ENCODE data around the gene ZSCAN18. TPM values are rescaled to one million over a fixed set of nuclear protein-coding genes. Genes with fewer than 3 reads are reported as not detected.

The ZSCAN18 gene
- total RNA-seq, 4 donors from 2014 or later = 51.5 to 138 (median 121) TPM

DNA sequence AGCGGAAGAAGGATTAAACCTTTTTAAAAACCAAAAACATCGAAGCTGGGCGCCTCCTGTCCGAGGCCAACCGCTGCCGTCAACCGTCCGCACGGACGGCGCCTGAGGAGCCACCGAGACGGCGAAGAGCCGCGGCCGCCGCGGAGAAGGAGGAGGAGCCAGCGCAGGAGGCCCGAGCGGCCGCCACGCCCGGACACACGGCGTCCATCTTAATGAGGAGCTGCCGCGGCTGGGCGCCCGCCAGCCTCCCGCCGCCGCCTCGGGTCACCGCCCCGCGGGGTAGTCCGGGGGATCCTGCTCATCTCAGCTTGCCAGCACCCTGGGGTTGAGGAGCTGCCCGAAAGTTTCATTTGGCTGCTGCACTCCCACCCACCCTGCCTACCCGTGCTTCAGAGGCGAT is 53.6 kb downstream of the ZSCAN18 start:
- no peak for TF ChIP-seq POLR2A (IDR thresholded peaks at IDR 0.05)
- TF ChIP-seq, protein P1, sequence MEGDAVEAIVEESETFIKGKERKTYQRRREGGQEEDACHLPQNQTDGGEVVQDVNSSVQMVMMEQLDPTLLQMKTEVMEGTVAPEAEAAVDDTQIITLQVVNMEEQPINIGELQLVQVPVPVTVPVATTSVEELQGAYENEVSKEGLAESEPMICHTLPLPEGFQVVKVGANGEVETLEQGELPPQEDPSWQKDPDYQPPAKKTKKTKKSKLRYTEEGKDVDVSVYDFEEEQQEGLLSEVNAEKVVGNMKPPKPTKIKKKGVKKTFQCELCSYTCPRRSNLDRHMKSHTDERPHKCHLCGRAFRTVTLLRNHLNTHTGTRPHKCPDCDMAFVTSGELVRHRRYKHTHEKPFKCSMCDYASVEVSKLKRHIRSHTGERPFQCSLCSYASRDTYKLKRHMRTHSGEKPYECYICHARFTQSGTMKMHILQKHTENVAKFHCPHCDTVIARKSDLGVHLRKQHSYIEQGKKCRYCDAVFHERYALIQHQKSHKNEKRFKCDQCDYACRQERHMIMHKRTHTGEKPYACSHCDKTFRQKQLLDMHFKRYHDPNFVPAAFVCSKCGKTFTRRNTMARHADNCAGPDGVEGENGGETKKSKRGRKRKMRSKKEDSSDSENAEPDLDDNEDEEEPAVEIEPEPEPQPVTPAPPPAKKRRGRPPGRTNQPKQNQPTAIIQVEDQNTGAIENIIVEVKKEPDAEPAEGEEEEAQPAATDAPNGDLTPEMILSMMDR (IDR thresholded peaks at IDR 0.05) = no peak
- no peaks in the 10 kb centered on the region for H3K4me1 ChIP-seq
- no peak overlapping the region for H3K27ac ChIP-seq
- peaks cover 0 to 31% of the 10 kb centered on the region in 2 donors for H3K9me3 ChIP-seq
- no peak for DNase-seq
- no peak overlapping the region for H3K4me3 ChIP-seq
- H3K27me3 ChIP-seq = no peaks in the 10 kb centered on the region
- no peaks in the 10 kb centered on the region for H3K36me3 ChIP-seq
- intact Hi-C loops (cut with DNase I; ENCODE audit: low total_unique reads) = no loop called here

DNA sequence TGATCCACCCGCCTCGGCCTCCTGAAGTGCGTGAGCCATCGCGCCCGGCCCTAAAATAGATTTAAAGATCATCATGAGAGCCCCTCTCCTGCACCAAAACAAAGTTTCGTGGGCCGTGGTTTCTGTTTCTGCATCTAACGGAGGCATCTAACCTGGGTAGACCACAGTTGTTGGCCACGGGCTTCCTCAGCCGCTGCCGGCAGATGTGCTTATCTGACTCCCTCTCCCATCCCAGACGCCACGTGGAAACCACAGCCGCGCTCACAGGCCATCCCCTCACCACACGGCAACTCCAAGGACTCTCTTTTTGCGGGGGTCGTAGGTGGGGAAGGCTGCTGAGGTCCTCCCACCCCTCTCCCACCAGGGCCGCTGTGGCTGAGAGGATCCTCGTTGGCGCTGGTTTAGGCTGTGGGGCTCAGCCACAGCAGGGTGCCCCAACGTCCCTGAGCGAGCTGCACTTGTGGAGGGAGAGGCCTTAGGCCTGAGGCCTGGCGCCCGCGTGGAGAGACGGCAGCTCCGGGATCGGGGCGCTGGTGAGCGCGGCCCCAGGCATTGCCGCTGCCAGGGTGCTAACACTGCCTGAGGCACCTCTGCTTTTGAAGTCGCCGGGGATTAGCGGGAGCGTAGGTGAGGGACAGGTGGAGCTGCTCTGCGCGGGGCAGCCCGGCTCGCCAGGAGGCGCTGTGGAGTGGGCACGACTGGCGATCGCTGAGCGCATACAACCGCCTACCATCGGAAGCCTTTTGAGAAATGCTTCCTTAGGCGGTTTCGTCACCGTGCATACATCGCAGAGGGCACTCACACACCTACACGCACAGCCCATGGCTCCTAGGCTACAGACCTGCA is 55.3 kb downstream of the ZSCAN18 start:
- Histone ChIP-seq H3K4me3 (no peak overlapping the region), H3K27me3 (no peaks in the 10 kb centered on the region), H3K9me3 (peaks cover 0 to 16% of the 10 kb centered on the region in 2 donors), H3K36me3 (no peaks in the 10 kb centered on the region), H3K4me1 (no peaks in the 10 kb centered on the region), H3K27ac (no peak overlapping the region)
- no peak for TF ChIP-seq POLR2A (IDR thresholded peaks at IDR 0.05)
- TF ChIP-seq, protein P1 (IDR thresholded peaks at IDR 0.05) = no peak
- no peak for DNase-seq
- intact Hi-C loops (cut with DNase I; ENCODE audit: low total_unique reads) = no loop called here

DNA sequence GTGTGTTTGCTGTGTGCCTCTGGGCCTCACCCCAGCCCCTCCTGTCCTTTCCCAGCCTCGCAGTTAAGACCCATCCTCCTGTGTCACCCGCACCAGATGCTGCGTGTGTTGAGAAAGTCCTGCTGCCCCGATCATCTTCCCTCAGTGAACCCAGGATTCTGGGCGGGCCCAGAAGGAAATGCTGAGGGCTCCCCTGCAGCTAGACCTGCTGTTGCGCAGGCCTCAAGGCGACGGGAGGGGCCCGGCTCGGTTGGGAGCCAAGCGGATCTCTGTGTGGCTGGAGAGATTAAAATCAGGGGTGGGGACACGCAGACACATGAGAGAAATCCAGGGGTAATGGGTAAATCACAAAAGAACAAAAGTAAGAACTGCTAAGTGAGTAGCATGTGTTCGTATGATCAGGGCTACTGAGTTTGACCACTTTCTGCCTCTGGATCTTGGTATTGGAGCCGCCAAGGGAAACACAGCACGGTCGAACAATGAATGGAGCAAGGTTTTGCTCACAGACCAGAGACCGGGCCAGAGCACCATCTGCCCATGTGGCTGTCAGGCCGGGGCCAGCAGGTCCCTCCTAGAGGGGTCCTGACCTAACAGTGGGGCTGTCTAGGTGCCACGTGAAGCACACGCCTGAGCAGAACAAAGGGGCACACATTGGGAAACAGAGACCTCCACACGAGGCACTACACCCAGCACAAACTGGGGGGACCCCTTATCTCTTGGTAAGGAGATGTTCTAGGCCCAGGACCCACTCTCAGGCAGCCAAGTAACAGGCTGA is 57.1 kb downstream of the ZSCAN18 start:
- no peak overlapping the region for H3K4me3 ChIP-seq
- H3K9me3 ChIP-seq = peaks cover 0 to 12% of the 10 kb centered on the region in 2 donors
- TF ChIP-seq, protein P1 (IDR thresholded peaks at IDR 0.05) = no peak
- TF ChIP-seq POLR2A (IDR thresholded peaks at IDR 0.05) = no peak
- H3K4me1 ChIP-seq = no peaks in the 10 kb centered on the region
- no peaks in the 10 kb centered on the region for H3K36me3 ChIP-seq
- no peak overlapping the region for H3K27ac ChIP-seq
- intact Hi-C loops (cut with DNase I; ENCODE audit: low total_unique reads) = no loop called here
- no peaks in the 10 kb centered on the region for H3K27me3 ChIP-seq
- no peak for DNase-seq

- Histone ChIP-seq H3K36me3 (no peaks in the 10 kb centered on the region), H3K27me3 (no peaks in the 10 kb centered on the region), H3K27ac (no peak overlapping the region), H3K4me1 (no peaks in the 10 kb centered on the region), H3K4me3 (no peak overlapping the region), H3K9me3 (peaks cover 0 to 12% of the 10 kb centered on the region in 2 donors)
- no peak for DNase-seq
- TF ChIP-seq, protein P1 (IDR thresholded peaks at IDR 0.05) = no peak
- no peak for TF ChIP-seq POLR2A (IDR thresholded peaks at IDR 0.05)
- intact Hi-C loops (cut with DNase I; ENCODE audit: low total_unique reads) = loop anchor here (5.0 kb wide), 1 partner anchor 84 kb away; no protein-coding TSS in a partner anchor
Observed at GRCh38 chr19:58038688-58039204, 59.3 kb downstream of the ZSCAN18 start.
